Activated B cell treated with CpG ODN at 0.5 μM for 24 hours (primary cell): ENCODE data around the gene EHBP1. TPM values are rescaled to one million over a fixed set of nuclear protein-coding genes. Genes with fewer than 3 reads are reported as not detected.
A peak's percentile ranks its signal among the peaks of the same experiment; 100 is the strongest.

Experiments used
- ATAC-seq: fragments of 200-7000 bp; cut with Tn5 transposase; one replicate; pipeline ENCODE4 v1.10.0; 2021; ENCODE audit warnings: low read depth, mild to moderate bottlenecking, moderate library complexity
- CTCF ChIA-PET: fragments of 350-600 bp; sonication (Branson Sonifier 250); formaldehyde crosslinking; loops from one replicate; lab custom pipeline; 2021; ENCODE audit warnings: antibody characterized with exemption; lab: Charles Lee
- POLR2A ChIA-PET: fragments of 350-600 bp; sonication (Branson Sonifier 250); formaldehyde crosslinking; loops from one replicate; lab custom pipeline; 2021; ENCODE audit warnings: antibody characterized with exemption; lab: Charles Lee
- DNase-seq: peaks from one replicate; pipeline ENCODE4 v3.0.0; 2022
- H3K27ac Mint-ChIP-seq: one replicate; pipeline ENCODE4 v1.8.0; 2020; ENCODE audit warnings: mixed read lengths
- H3K27me3 Mint-ChIP-seq: one replicate; pipeline ENCODE4 v1.8.0; 2021; ENCODE audit warnings: mixed read lengths
- H3K36me3 Mint-ChIP-seq: one replicate; pipeline ENCODE4 v1.8.0; 2021; ENCODE audit warnings: low read depth, mixed read lengths
- H3K4me1 Mint-ChIP-seq: one replicate; pipeline ENCODE4 v1.8.0; 2021; ENCODE audit warnings: mixed read lengths
- H3K4me3 Mint-ChIP-seq: one replicate; pipeline ENCODE4 v1.8.0; 2020; ENCODE audit warnings: mild to moderate bottlenecking, mixed read lengths
- H3K9me3 Mint-ChIP-seq: one replicate; pipeline ENCODE4 v1.8.0; 2020; ENCODE audit warnings: mixed read lengths
- CTCF ChIP-seq: fragments of 200-600 bp; IDR thresholded peaks from one replicate; pipeline ENCODE4 v1.8.0; 2022; ENCODE audit warnings: antibody characterized with exemption, mild to moderate bottlenecking
- intact Hi-C: fragments of 100-400 bp; cut with micrococcal nuclease; formaldehyde crosslinking; loops from one replicate; pipeline ENCODE4 v1.15.1; 2024
- total RNA-seq: library from RNA; stranded (reverse); gene quantifications from 2 replicates; pipeline ENCODE4 v1.2.3, GENCODE V29; 2022

EHBP1 gene
- total RNA-seq, 1 donor from 2014 or later = 24.0 TPM

- intact Hi-C loops = loop anchor here (5.0 kb wide), 1 partner anchor 532 kb away; the partner anchor contains the start of genes MDH1 and WDPCP
- ATAC-seq (no peak), DNase-seq (peak; percentile 20)
- H3K36me3 Mint-ChIP-seq = peaks cover 4% of the 10 kb centered on the region
- peak overlapping the region; percentile 48 for H3K4me3 Mint-ChIP-seq
- no peak overlapping the region for H3K27ac Mint-ChIP-seq
- TF ChIP-seq CTCF = no peak
- peaks cover 2% of the 10 kb centered on the region for H3K9me3 Mint-ChIP-seq
- POLR2A ChIA-PET = no interaction called here
- peaks cover 77% of the 10 kb centered on the region for H3K27me3 Mint-ChIP-seq
- peaks cover 77% of the 10 kb centered on the region for H3K4me1 Mint-ChIP-seq
- CTCF ChIA-PET = no interaction called here
These were observed 350.0 kb downstream of the EHBP1 start for GRCh38 chr2:63055226-63056106.

GRCh38 chr2:63056107-63057050 is 350.9 kb downstream of the EHBP1 start:
- peaks cover 2% of the 10 kb centered on the region for H3K9me3 Mint-ChIP-seq
- POLR2A ChIA-PET = no interaction called here
- DNase-seq (peak; percentile 22), ATAC-seq (no peak)
- peak overlapping the region; percentile 31 for H3K27ac Mint-ChIP-seq
- H3K27me3 Mint-ChIP-seq = peaks cover 76% of the 10 kb centered on the region
- TF ChIP-seq CTCF = no peak
- intact Hi-C loops = loop anchor here (5.0 kb wide), 1 partner anchor 531 kb away; the partner anchor contains the start of genes MDH1 and WDPCP
- H3K36me3 Mint-ChIP-seq = peaks cover 4% of the 10 kb centered on the region
- peak overlapping the region; percentile 48 for H3K4me3 Mint-ChIP-seq
- H3K4me1 Mint-ChIP-seq = peaks cover 71% of the 10 kb centered on the region
- CTCF ChIA-PET = no interaction called here

GRCh38 chr2:63057249-63058143 is 352.0 kb downstream of the EHBP1 start:
- DNase-seq (no peak), ATAC-seq (no peak)
- Mint-ChIP-seq H3K9me3 (peaks cover 2% of the 10 kb centered on the region), H3K4me1 (peaks cover 64% of the 10 kb centered on the region), H3K27me3 (peaks cover 72% of the 10 kb centered on the region), H3K27ac (peak overlapping the region; percentile 50), H3K36me3 (peaks cover 4% of the 10 kb centered on the region), H3K4me3 (peak overlapping the region; percentile 67)
- no peak for TF ChIP-seq CTCF
- ChIA-PET POLR2A (no interaction called here), CTCF (no interaction called here)
- intact Hi-C loops = loop anchor here (1.0 to 5.0 kb wide), 2 partner anchors 7 to 530 kb away; partner anchors contain the start of genes MDH1, OTX1 and WDPCP

DNA sequence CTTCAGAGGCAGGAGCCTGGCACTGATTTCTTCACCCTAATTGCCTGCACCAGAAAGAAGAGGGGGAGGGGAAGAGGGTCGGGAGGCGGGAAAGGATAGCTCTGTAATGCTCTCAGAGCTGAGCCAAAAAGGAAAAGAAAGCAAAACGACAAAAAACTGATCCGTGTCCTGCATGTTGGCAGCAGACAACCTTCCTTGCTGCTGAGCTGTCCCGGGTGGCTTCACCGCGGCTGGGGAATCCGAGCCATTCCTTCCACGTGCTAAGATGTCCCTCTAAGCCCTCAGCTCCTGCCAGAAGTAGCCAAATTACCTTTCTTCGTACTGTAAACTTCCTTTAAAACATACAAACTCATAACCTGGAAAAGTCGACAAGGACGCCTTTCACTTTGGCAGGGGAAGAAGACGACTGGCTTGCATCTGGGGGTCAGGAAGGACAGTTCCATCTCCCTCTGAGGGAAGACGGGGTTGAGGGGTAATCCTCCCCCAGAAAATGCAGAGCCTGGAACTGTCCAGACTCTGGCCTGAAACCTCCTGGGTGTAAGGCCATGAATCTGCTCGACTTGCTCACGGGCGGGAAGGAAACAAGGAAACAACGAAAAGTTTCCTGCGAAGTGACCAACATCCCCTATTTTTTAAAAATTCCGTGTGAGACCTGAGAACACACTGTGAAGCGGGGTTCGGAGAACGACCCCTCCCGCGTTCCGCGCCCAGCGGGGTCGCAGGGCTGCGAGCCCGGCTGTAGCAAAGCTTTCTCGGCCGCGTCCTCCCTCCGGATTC is 352.8 kb downstream of the EHBP1 start:
- H3K36me3 Mint-ChIP-seq = peaks cover 4% of the 10 kb centered on the region
- ATAC-seq (no peak), DNase-seq (peak; percentile 20)
- ChIA-PET POLR2A (interaction anchor here (0.7 kb wide), 1 partner anchor 11 kb away, joined by 4 read pairs; no protein-coding TSS in a partner anchor), CTCF (no interaction called here)
- peaks cover 4% of the 10 kb centered on the region for H3K9me3 Mint-ChIP-seq
- no peak overlapping the region for H3K27ac Mint-ChIP-seq
- peaks cover 57% of the 10 kb centered on the region for H3K4me1 Mint-ChIP-seq
- no peak for TF ChIP-seq CTCF
- intact Hi-C loops = loop anchor here (1.0 to 5.0 kb wide), 2 partner anchors 8 to 529 kb away; partner anchors contain the start of genes MDH1, OTX1 and WDPCP
- peak overlapping the region; percentile 67 for H3K4me3 Mint-ChIP-seq
- H3K27me3 Mint-ChIP-seq = peaks cover 70% of the 10 kb centered on the region
